GM23338 (cell line): Measurements from ENCODE around the gene WIPF1. TPM values are rescaled to one million over a fixed set of nuclear protein-coding genes. Genes with fewer than 3 reads are reported as not detected.

Experiments
- ATAC-seq: fragments of 200-7000 bp; cut with Tn5 transposase; 3 replicates; pipeline ENCODE4 v1.9.1; 2020
- DNase-seq: peaks from one replicate; pipeline ENCODE4 v3.0.0-alpha.2; 2015; ENCODE audit warnings: low spot score
- H2AFZ ChIP-seq: fragments of 200-600 bp; sonication (generic); 2 replicates; pipeline ENCODE4 v1.8.0; 2016; ENCODE audit warnings: antibody characterized with exemption, mild to moderate bottlenecking, moderate library complexity
- H3F3A ChIP-seq: fragments of 200-600 bp; sonication (generic); replicated peaks from 2 replicates; pipeline ENCODE4 v1.8.0; 2017; ENCODE audit warnings: antibody characterized with exemption, mixed run types, low read depth
- H3K27ac ChIP-seq: fragments of 200-600 bp; sonication (generic); 2 replicates; pipeline ENCODE4 v1.6.1; 2016; ENCODE audit warnings: low read depth
- H3K27me3 ChIP-seq: fragments of 200-600 bp; sonication (generic); 2 replicates; pipeline ENCODE4 v1.8.0; 2016; ENCODE audit warnings: mild to moderate bottlenecking, mixed run types, moderate library complexity; ENCODE audit not compliant: insufficient read depth
- H3K36me3 ChIP-seq: fragments of 200-600 bp; sonication (generic); 2 replicates; pipeline ENCODE4 v1.8.0; 2016; ENCODE audit warnings: mild to moderate bottlenecking; ENCODE audit not compliant: insufficient read depth
- H3K4me1 ChIP-seq: fragments of 200-600 bp; sonication (generic); 2 replicates; pipeline ENCODE4 v1.8.0; 2016; ENCODE audit warnings: mild to moderate bottlenecking, moderate library complexity; ENCODE audit not compliant: insufficient read depth
- H3K4me2 ChIP-seq: fragments of 200-600 bp; sonication (generic); 2 replicates; pipeline ENCODE4 v1.7.1; 2017; ENCODE audit warnings: mixed run types
- H3K4me3 ChIP-seq: fragments of 200-600 bp; sonication (generic); 2 replicates; pipeline ENCODE4 v1.6.1; 2016; ENCODE audit warnings: mixed run types
- H3K79me2 ChIP-seq: fragments of 200-600 bp; sonication (generic); replicated peaks from 2 replicates; pipeline ENCODE4 v1.8.0; 2017; ENCODE audit warnings: mild to moderate bottlenecking; ENCODE audit not compliant: insufficient read depth
- H3K9me2 ChIP-seq: fragments of 200-600 bp; sonication (generic); 2 replicates; pipeline ENCODE4 v1.8.0; 2017; ENCODE audit not compliant: insufficient read depth
- H4K20me1 ChIP-seq: fragments of 200-600 bp; sonication (generic); replicated peaks from 2 replicates; pipeline ENCODE4 v1.8.0; 2017; ENCODE audit warnings: mild to moderate bottlenecking; ENCODE audit not compliant: insufficient read depth
- H3K27ac Mint-ChIP-seq: 2 replicates; pipeline ENCODE4 v1.8.0; 2020; ENCODE audit warnings: inconsistent platforms, mild to moderate bottlenecking, moderate library complexity, mixed read lengths
- H3K27me3 Mint-ChIP-seq: 3 replicates; pipeline ENCODE4 v1.8.0; 2022; ENCODE audit warnings: low read depth, mild to moderate bottlenecking, moderate library complexity, mixed read lengths, inconsistent platforms; ENCODE audit not compliant: insufficient read depth, poor library complexity
- H3K36me3 Mint-ChIP-seq: 3 replicates; pipeline ENCODE4 v1.8.0; 2021; ENCODE audit warnings: low read depth, mild to moderate bottlenecking, inconsistent platforms, moderate library complexity, mixed read lengths
- H3K4me1 Mint-ChIP-seq: 3 replicates; pipeline ENCODE4 v1.8.0; 2020; ENCODE audit warnings: mild to moderate bottlenecking, inconsistent platforms, mixed read lengths
- H3K4me3 Mint-ChIP-seq: 3 replicates; pipeline ENCODE4 v1.8.0; 2021; ENCODE audit warnings: moderate library complexity, mild to moderate bottlenecking, inconsistent platforms, mixed read lengths
- H3K9me3 Mint-ChIP-seq: 3 replicates; pipeline ENCODE4 v1.8.0; 2020; ENCODE audit warnings: moderate library complexity, mild to moderate bottlenecking, inconsistent platforms, mixed read lengths
- EZH2 ChIP-seq: fragments of 200-600 bp; sonication (generic); IDR thresholded peaks from one replicate; pipeline ENCODE4 v1.8.0; 2017; ENCODE audit warnings: antibody characterized with exemption, mild to moderate bottlenecking, low read depth; ENCODE audit not compliant: unreplicated experiment
- EZH2phosphoT487 ChIP-seq: fragments of 200-600 bp; sonication (generic); IDR thresholded peaks from one replicate; pipeline ENCODE4 v1.8.1; 2018; ENCODE audit warnings: antibody characterized with exemption; ENCODE audit not compliant: unreplicated experiment
- JUNB ChIP-seq: IDR thresholded peaks from one replicate; pipeline ENCODE4 v1.6.1; 2016; ENCODE audit warnings: antibody characterized with exemption; ENCODE audit not compliant: unreplicated experiment
- NANOG ChIP-seq: IDR thresholded peaks from 2 replicates; pipeline ENCODE4 v1.6.1; 2016; ENCODE audit warnings: antibody characterized with exemption, borderline replicate concordance
- POLR2AphosphoS5 ChIP-seq: IDR thresholded peaks from 2 replicates; pipeline ENCODE4 v1.6.1; 2016; ENCODE audit warnings: antibody characterized with exemption, low read depth
- ZNF331 ChIP-seq: fragments of 250-450 bp; sonication (Bioruptor Pico); IDR thresholded peaks from 2 replicates; pipeline ENCODE4 v1.5.0; 2020; ENCODE audit warnings: low read depth, mild to moderate bottlenecking, moderate library complexity
- polyA plus RNA-seq: library from polyadenylated mRNA; unstranded; fragments of >200 nt; fragmentation: Nextera tagmentation; extraction: Ambion mirVana; gene quantifications from 2 replicates; pipeline ENCODE4 v1.2.1, GENCODE V29; 2016
- total RNA-seq: library from RNA; depleted of rRNA; stranded (reverse); fragments of >200 nt; shearing (Covaris generic); gene quantifications from 2 replicates; pipeline ENCODE4 v1.2.3, GENCODE V29; 2014
- TF ChIP-seq, protein P1 (sequence below): IDR thresholded peaks from 2 replicates; pipeline ENCODE4 v1.6.1; 2016; ENCODE audit warnings: antibody characterized with exemption
- TF ChIP-seq, protein P2 (sequence below): fragments of 250-450 bp; sonication (Bioruptor Pico); IDR thresholded peaks from 2 replicates; pipeline ENCODE4 v1.5.0; 2020; ENCODE audit warnings: mild to moderate bottlenecking, moderate library complexity
- TF ChIP-seq, protein P3 (sequence below), 2 experiments: fragments of 200-600 bp in 1 of 2; sonication (generic) in 1 of 2; conservative IDR thresholded peaks; 2 replicates each; pipeline versions ENCODE4 v1.5.1 to v1.6.1; 2016 to 2017; ENCODE audit warnings: antibody characterized with exemption in 2 of 2, low read depth in 2 of 2, mild to moderate bottlenecking in 2 of 2, moderate library complexity in 1 of 2

The WIPF1 gene
- total and polyA plus RNA-seq, 2 experiments from 2014 or later: 3.0 to 6.0 TPM

DNA sequence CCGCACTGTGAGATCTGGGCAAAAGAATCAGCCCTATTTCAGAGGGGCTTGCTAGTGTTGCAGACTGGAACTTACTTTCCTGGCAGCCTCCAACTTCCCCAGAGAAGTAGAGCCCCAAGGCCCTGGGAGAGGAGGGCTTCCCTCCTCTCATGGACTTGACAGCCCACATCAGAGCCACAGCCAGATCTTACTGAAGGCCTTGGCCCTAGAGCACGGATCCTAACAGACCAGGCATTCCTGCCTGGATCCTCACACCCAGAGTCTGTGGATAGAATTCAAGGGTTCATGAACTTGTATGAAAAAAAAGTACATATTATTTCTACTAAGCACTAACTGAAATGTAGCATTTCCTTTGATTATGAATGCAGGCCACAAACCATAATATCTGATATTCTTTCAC, 8.3 kb downstream of the WIPF1 start:
- Histone ChIP-seq H3K79me2 (no peaks in the 10 kb centered on the region), H3K36me3 (no peaks in the 10 kb centered on the region), H4K20me1 (no peaks in the 10 kb centered on the region), H3K27ac (no peak overlapping the region), H3F3A (no peaks in the 10 kb centered on the region), H2AFZ (no peak overlapping the region), H3K4me2 (no peak overlapping the region), H3K27me3 (no peaks in the 10 kb centered on the region), H3K4me3 (no peak overlapping the region), H3K4me1 (peaks cover 15% of the 10 kb centered on the region), H3K9me2 (0 out of 2 replicates have a peak, but pooled peaks cover 2% of the 10 kb centered on the region)
- no peak for TF ChIP-seq EZH2
- TF ChIP-seq, protein P1, sequence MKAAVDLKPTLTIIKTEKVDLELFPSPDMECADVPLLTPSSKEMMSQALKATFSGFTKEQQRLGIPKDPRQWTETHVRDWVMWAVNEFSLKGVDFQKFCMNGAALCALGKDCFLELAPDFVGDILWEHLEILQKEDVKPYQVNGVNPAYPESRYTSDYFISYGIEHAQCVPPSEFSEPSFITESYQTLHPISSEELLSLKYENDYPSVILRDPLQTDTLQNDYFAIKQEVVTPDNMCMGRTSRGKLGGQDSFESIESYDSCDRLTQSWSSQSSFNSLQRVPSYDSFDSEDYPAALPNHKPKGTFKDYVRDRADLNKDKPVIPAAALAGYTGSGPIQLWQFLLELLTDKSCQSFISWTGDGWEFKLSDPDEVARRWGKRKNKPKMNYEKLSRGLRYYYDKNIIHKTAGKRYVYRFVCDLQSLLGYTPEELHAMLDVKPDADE: no peak
- TF ChIP-seq POLR2AphosphoS5: no peak
- TF ChIP-seq JUNB: no peak
- no peak for TF ChIP-seq NANOG
- no peak for TF ChIP-seq ZNF331 (CRISPR knock-in tag)
- TF ChIP-seq, protein P2, sequence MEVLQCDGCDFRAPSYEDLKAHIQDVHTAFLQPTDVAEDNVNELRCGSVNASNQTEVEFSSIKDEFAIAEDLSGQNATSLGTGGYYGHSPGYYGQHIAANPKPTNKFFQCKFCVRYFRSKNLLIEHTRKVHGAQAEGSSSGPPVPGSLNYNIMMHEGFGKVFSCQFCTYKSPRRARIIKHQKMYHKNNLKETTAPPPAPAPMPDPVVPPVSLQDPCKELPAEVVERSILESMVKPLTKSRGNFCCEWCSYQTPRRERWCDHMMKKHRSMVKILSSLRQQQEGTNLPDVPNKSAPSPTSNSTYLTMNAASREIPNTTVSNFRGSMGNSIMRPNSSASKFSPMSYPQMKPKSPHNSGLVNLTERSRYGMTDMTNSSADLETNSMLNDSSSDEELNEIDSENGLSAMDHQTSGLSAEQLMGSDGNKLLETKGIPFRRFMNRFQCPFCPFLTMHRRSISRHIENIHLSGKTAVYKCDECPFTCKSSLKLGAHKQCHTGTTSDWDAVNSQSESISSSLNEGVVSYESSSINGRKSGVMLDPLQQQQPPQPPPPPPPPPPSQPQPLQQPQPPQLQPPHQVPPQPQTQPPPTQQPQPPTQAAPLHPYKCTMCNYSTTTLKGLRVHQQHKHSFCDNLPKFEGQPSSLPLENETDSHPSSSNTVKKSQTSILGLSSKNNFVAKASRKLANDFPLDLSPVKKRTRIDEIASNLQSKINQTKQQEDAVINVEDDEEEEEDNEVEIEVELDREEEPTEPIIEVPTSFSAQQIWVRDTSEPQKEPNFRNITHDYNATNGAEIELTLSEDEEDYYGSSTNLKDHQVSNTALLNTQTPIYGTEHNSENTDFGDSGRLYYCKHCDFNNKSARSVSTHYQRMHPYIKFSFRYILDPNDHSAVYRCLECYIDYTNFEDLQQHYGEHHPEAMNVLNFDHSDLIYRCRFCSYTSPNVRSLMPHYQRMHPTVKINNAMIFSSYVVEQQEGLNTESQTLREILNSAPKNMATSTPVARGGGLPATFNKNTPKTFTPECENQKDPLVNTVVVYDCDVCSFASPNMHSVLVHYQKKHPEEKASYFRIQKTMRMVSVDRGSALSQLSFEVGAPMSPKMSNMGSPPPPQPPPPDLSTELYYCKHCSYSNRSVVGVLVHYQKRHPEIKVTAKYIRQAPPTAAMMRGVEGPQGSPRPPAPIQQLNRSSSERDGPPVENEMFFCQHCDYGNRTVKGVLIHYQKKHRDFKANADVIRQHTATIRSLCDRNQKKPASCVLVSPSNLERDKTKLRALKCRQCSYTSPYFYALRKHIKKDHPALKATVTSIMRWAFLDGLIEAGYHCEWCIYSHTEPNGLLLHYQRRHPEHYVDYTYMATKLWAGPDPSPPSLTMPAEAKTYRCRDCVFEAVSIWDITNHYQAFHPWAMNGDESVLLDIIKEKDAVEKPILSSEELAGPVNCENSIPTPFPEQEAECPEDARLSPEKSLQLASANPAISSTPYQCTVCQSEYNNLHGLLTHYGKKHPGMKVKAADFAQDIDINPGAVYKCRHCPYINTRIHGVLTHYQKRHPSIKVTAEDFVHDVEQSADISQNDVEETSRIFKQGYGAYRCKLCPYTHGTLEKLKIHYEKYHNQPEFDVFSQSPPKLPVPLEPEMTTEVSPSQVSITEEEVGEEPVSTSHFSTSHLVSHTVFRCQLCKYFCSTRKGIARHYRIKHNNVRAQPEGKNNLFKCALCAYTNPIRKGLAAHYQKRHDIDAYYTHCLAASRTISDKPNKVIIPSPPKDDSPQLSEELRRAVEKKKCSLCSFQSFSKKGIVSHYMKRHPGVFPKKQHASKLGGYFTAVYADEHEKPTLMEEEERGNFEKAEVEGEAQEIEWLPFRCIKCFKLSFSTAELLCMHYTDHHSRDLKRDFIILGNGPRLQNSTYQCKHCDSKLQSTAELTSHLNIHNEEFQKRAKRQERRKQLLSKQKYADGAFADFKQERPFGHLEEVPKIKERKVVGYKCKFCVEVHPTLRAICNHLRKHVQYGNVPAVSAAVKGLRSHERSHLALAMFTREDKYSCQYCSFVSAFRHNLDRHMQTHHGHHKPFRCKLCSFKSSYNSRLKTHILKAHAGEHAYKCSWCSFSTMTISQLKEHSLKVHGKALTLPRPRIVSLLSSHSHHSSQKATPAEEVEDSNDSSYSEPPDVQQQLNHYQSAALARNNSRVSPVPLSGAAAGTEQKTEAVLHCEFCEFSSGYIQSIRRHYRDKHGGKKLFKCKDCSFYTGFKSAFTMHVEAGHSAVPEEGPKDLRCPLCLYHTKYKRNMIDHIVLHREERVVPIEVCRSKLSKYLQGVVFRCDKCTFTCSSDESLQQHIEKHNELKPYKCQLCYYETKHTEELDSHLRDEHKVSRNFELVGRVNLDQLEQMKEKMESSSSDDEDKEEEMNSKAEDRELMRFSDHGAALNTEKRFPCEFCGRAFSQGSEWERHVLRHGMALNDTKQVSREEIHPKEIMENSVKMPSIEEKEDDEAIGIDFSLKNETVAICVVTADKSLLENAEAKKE: no peak
- TF ChIP-seq, protein P3, sequence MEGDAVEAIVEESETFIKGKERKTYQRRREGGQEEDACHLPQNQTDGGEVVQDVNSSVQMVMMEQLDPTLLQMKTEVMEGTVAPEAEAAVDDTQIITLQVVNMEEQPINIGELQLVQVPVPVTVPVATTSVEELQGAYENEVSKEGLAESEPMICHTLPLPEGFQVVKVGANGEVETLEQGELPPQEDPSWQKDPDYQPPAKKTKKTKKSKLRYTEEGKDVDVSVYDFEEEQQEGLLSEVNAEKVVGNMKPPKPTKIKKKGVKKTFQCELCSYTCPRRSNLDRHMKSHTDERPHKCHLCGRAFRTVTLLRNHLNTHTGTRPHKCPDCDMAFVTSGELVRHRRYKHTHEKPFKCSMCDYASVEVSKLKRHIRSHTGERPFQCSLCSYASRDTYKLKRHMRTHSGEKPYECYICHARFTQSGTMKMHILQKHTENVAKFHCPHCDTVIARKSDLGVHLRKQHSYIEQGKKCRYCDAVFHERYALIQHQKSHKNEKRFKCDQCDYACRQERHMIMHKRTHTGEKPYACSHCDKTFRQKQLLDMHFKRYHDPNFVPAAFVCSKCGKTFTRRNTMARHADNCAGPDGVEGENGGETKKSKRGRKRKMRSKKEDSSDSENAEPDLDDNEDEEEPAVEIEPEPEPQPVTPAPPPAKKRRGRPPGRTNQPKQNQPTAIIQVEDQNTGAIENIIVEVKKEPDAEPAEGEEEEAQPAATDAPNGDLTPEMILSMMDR (conservative IDR thresholded peaks at IDR 0.05; ENCODE audit: low read depth in 2 of 2): no peak
- no peak for TF ChIP-seq EZH2phosphoT487
- H3K9me3 Mint-ChIP-seq: no peaks in the 10 kb centered on the region
- peaks cover 16% of the 10 kb centered on the region for H3K27me3 Mint-ChIP-seq
- DNase-seq: no peak
- peaks cover 36% of the 10 kb centered on the region for H3K4me1 Mint-ChIP-seq
- no peaks in the 10 kb centered on the region for H3K36me3 Mint-ChIP-seq
- no peak for ATAC-seq
- no peak overlapping the region for H3K27ac Mint-ChIP-seq
- no peak overlapping the region for H3K4me3 Mint-ChIP-seq
